Sigmoid colon (tissue), 7 donors: ENCODE data around the gene MCMBP. TPM values are rescaled to one million over a fixed set of nuclear protein-coding genes. Genes with fewer than 3 reads are reported as not detected.

ENCODE experiments used
- DNase-seq: peaks from one replicate; pipeline ENCODE4 v3.0.0-alpha.2; 2019
- H3K27ac ChIP-seq, 4 donors: fragments of 200-600 bp; sonication (generic); one replicate each; pipeline ENCODE4 v1.5.1; 2016 to 2019; ENCODE audit warnings: mild to moderate bottlenecking in 1 of 4
- H3K27me3 ChIP-seq, 3 donors: fragments of 200-600 bp; sonication (generic); one replicate each; pipeline ENCODE4 v1.5.1; 2019; ENCODE audit warnings: mild to moderate bottlenecking in 1 of 3
- H3K36me3 ChIP-seq, 4 donors: fragments of 200-600 bp; sonication (generic); one replicate each; pipeline ENCODE4 v1.5.1; 2016 to 2019
- H3K4me1 ChIP-seq, 4 donors: fragments of 200-600 bp; sonication (generic); one replicate each; pipeline ENCODE4 v1.5.1; 2017 to 2019
- H3K4me3 ChIP-seq, 4 donors: fragments of 200-600 bp; sonication (generic); one replicate each; pipeline ENCODE4 v1.5.1; 2017 to 2019; ENCODE audit warnings: mild to moderate bottlenecking in 2 of 4, moderate library complexity in 1 of 4
- H3K9me3 ChIP-seq, 4 donors: fragments of 200-600 bp in 3 of 4; sonication (generic) in 3 of 4; one replicate each; pipeline versions ENCODE4 v1.5.1 to v1.6.1; 2013 to 2019
- CTCF ChIP-seq, 4 experiments: fragments of 450-650 bp in 3 of 4; fragments of 200-600 bp in 1 of 4; IDR thresholded peaks; one replicate each; pipeline ENCODE4 v1.5.1; 2016 to 2019; ENCODE audit warnings: antibody characterized with exemption in 4 of 4, mild to moderate bottlenecking in 3 of 4, moderate library complexity in 2 of 4
- EP300 ChIP-seq, 4 donors: sonication (generic); formaldehyde crosslinking; IDR thresholded peaks; one replicate each; pipeline ENCODE4 v1.6.1; 2017; ENCODE audit warnings: antibody characterized with exemption in 4 of 4
- POLR2A ChIP-seq, 2 donors: fragments of 450-650 bp; IDR thresholded peaks; one replicate each; pipeline ENCODE4 v1.6.1; 2016; ENCODE audit warnings: antibody characterized with exemption in 2 of 2, mild to moderate bottlenecking in 2 of 2, moderate library complexity in 2 of 2
- POLR2AphosphoS5 ChIP-seq, 4 donors: sonication (generic); formaldehyde crosslinking; IDR thresholded peaks; one replicate each; pipeline ENCODE4 v1.6.1; 2017; ENCODE audit warnings: antibody characterized with exemption in 4 of 4
- WGBS, 2 donors: extraction: QIAGEN DNeasy Blood & Tissue Kit; methylation state at CpG; one replicate each; pipeline ENCODE4 v1.1.7; 2013; 5-methylcytosine and 5-hydroxymethylcytosine counted together
- intact Hi-C: fragments of 100-400 bp; cut with DNase I; formaldehyde crosslinking; loops from one replicate; pipeline ENCODE4 v1.15.1; 2023
- polyA plus RNA-seq, 3 donors: library from polyadenylated mRNA; stranded (reverse); fragments of 200-250 nt; gene quantifications; one replicate each; pipeline ENCODE4 v1.2.3, GENCODE V29; 2013
- total RNA-seq, 4 donors: library from RNA; depleted of rRNA; stranded (reverse); fragments of >200 nt; gene quantifications; one replicate each; pipeline ENCODE4 v1.1.0, GENCODE V29; 2016
- donor health status: healthy with polysubstance abuse.
- donor health status: Bipolar disorder and iron deficiency.
- donor health status: healthy.

The MCMBP gene
- total and polyA plus RNA-seq, 7 donors: 20.4 to 64.9 (median 36.8) TPM

DNA sequence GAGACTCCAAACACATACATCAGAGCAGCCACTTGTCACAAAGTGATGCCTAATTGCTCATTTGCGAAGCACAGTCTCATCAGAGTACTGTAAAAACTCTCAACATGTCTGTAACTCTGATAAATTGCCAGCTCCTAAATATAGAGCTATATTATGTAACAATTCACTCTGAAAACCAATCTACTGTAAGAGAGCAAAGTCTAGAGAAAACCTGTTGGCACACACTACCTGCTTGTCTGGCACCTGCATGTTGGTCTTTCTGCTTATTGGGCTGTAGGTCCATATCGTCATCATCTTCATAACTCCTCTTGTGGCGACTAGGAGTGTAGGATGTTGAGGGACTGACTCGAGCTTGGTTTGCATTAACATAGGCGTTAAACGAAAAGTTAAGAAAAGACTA, 19.8 kb downstream of the MCMBP start:
- WGBS, 2 donors: 59 to 96% methylated on average over 6 of the region's 6 CpGs
- DNase-seq: no peak
- TF ChIP-seq POLR2A (IDR thresholded peaks at IDR 0.05): no peak
- TF ChIP-seq EP300 (IDR thresholded peaks at IDR 0.05): no peak
- no peak for TF ChIP-seq CTCF (IDR thresholded peaks at IDR 0.05)
- no peak for TF ChIP-seq POLR2AphosphoS5 (IDR thresholded peaks at IDR 0.05)

GRCh38 chr10:119852277-119852676, 20.4 kb downstream of the MCMBP start:
- H3K4me3 ChIP-seq: no peak overlapping the region
- H3K4me1 ChIP-seq: peaks cover 0 to 28% (median 9%) of the 10 kb centered on the region in 4 donors
- H3K27ac ChIP-seq: no peak overlapping the region
- WGBS, 2 donors: 95 to 98% methylated on average over 6 of the region's 6 CpGs
- intact Hi-C loops: no loop called here
- no peak for DNase-seq
- peaks cover 0 to 82% (median 18%) of the 10 kb centered on the region in 4 donors for H3K36me3 ChIP-seq
- no peak for TF ChIP-seq POLR2AphosphoS5 (IDR thresholded peaks at IDR 0.05)
- no peak for TF ChIP-seq EP300 (IDR thresholded peaks at IDR 0.05)
- no peak for TF ChIP-seq CTCF (IDR thresholded peaks at IDR 0.05)
- no peak for TF ChIP-seq POLR2A (IDR thresholded peaks at IDR 0.05)
- no peaks in the 10 kb centered on the region for H3K9me3 ChIP-seq
- no peaks in the 10 kb centered on the region for H3K27me3 ChIP-seq

More for the DNA sequence above, 19.8 kb downstream of the MCMBP start:
- Histone ChIP-seq H3K9me3 (no peaks in the 10 kb centered on the region), H3K4me1 (peaks cover 0 to 28% (median 9%) of the 10 kb centered on the region in 4 donors), H3K4me3 (no peak overlapping the region), H3K27me3 (no peaks in the 10 kb centered on the region), H3K36me3 (peaks cover 0 to 82% (median 15%) of the 10 kb centered on the region in 4 donors), H3K27ac (no peak overlapping the region)
- intact Hi-C loops: no loop called here

- intact Hi-C loops: no loop called here
- Histone ChIP-seq H3K36me3 (peaks cover 0 to 84% (median 30%) of the 10 kb centered on the region in 4 donors), H3K9me3 (no peaks in the 10 kb centered on the region), H3K4me3 (no peak overlapping the region), H3K4me1 (peaks cover 0 to 28% (median 9%) of the 10 kb centered on the region in 4 donors), H3K27ac (peak overlapping the region in 1 of 4 donors; percentile 36), H3K27me3 (no peaks in the 10 kb centered on the region)
- TF ChIP-seq CTCF (IDR thresholded peaks at IDR 0.05) (no peak), POLR2A (IDR thresholded peaks at IDR 0.05) (no peak), EP300 (IDR thresholded peaks at IDR 0.05) (no peak), POLR2AphosphoS5 (IDR thresholded peaks at IDR 0.05) (no peak)
- DNase-seq: no peak
- 94% methylated on average over 3 of the region's 3 CpGs for WGBS, 2 donors
Observed at GRCh38 chr10:119849944-119850343, 22.7 kb downstream of the MCMBP start.

- H3K4me1 ChIP-seq: peaks cover 0 to 28% (median 9%) of the 10 kb centered on the region in 4 donors
- H3K9me3 ChIP-seq: no peaks in the 10 kb centered on the region
- peaks cover 0 to 87% (median 34%) of the 10 kb centered on the region in 4 donors for H3K36me3 ChIP-seq
- peak overlapping the region in 2 of 4 donors; percentile 33 to 36 for H3K27ac ChIP-seq
- H3K27me3 ChIP-seq: no peaks in the 10 kb centered on the region
- TF ChIP-seq POLR2AphosphoS5 (IDR thresholded peaks at IDR 0.05) (no peak), CTCF (IDR thresholded peaks at IDR 0.05) (no peak), POLR2A (IDR thresholded peaks at IDR 0.05) (no peak), EP300 (IDR thresholded peaks at IDR 0.05) (no peak)
- DNase-seq: no peak
- intact Hi-C loops: no loop called here
- no peak overlapping the region for H3K4me3 ChIP-seq
- 83 to 87% methylated on average over 6 of the region's 6 CpGs for WGBS, 2 donors
Observed at GRCh38 chr10:119849031-119849789, 23.4 kb downstream of the MCMBP start.
